HG03175 (cell line): ENCODE data around the gene HSP90AA1.
"Not testable (repeated sequence)": the region's sequence is repeated elsewhere in the genome, so short reads cannot be mapped to it uniquely, and the experiment has no call there.

Experiments
- ATAC-seq: cut with Tn5 transposase; IDR thresholded peaks from one replicate; pipeline ENCODE4 v1.9.1; 2021; ENCODE audit warnings: mild to moderate bottlenecking, moderate library complexity; ENCODE audit not compliant: unreplicated experiment

The HSP90AA1 gene

DNA sequence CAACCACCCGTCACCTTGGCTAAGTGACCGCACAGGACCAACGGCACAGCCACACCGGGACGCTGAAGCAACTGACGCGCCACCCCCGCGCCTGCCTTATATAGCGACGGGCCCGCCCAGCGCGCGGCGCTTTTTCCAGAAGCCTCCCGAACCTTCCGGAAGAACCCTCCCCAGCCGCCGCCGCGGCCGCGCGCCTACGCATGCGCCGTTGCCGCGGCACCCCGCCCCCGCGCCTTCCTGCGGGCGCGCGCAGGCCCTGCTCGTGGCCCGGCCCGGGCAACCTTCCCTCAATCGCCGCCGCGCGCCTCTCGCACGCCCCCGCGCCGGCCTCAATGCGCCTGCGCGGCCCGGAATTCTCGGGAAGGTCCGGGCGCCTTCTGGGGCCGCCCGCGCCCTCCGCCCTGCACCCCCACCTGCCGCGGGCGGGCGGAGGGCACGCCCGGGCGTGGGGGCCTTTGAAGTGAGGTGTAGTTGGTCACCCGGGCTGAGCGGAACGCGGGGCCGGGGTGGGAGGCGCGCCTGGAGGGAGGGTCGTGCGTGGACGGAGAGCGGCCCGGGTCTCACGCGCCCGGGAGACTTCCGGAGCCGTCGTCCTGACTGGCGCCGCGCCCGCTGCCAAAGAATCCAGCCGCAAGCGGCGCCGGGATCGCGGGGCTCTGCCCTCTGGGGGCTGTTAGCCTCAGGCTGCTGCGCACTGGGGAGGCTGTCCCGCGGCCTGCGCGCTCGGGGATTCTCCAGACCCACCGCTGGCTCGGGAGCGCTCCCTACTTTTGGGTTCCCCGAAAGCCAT is at the start of gene HSP90AA1:
TSS of gene HSP90AA1 (minus strand) at position 73 of the 790 bp plus-strand sequence. CDS start 666 bp downstream, outside the sequence.
- peak; percentile 74 for ATAC-seq

DNA sequence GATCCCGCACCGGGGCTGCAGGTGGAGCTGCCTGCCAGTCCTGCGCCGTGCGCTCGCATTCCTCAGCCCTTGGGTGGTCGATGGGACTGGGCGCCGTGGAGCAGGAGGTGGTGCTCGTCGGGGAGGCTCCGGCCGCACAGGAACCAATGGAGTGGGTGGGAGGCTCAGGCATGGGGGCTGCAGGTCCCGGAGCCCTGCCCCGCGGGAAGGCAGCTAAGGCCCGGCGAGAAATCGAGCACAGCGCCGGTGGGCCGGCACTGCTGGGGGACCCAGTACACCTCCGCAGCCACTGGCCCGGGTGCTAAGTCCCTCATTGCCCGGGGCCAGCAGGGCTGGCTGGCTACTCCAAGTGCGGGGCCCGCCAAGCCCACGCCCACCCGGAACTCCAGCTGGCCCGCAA is 48.6 kb upstream of the HSP90AA1 start:
- ATAC-seq, result not testable (repeated sequence)

DNA sequence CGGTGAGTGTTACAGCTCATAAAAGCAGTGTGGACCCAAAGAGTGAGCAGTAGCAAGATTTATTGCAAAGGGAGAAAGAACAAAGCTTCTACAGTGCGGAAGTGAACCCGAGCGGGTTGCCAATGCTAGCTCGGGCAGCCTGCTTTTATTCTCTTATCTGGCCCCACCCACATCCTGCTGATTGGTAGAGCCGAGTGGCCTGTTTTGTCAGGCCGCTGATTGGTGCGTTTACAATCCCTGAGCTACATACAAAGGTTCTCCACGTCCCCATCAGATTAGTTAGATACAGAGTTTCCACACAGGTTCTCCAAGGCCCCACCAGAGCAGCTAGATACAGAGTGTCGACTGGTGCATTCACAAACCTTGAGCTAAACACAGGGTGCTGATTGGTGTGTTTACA is 47.9 kb upstream of the HSP90AA1 start:
- not testable (repeated sequence) for ATAC-seq

DNA sequence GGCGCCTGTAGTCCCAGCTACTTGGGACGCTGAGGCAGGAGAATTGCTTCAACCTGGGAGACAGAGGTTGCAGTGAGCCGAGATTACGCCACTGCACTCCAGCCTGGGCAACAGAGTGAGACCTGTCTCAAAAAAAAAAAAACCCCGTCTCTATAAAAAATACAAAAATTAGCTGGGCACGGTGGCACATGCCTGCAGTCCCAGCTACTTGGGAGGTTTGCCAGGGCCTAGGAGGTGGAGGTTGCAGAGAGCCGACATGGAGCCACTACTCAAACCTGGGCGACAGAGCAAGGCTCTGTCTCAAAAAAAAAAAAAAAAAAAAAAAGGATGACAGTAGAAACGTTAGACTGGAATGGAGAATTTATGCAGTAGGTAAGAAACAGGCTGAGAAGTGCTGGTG is 47.2 kb upstream of the HSP90AA1 start:
- not testable (repeated sequence) for ATAC-seq

DNA sequence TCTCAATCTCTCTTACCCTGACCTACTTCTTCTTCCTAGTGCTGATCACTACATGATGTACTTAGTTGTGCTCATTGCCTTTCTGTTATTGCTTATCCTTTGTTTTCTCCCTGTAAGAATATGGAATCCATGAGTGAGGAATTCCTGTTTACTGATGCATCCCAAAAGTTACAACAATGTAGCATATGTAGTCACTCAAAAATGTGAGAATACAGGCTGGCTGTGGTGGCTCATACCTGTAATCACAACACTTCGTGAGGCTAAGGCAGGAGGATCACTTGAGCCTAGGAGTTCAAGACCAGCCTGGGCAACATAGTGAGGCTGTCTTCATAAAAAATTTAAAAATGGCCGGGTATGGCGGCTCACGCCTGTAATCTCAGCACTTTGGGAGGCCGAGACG is 44.9 kb upstream of the HSP90AA1 start:
- ATAC-seq, result no peak

DNA sequence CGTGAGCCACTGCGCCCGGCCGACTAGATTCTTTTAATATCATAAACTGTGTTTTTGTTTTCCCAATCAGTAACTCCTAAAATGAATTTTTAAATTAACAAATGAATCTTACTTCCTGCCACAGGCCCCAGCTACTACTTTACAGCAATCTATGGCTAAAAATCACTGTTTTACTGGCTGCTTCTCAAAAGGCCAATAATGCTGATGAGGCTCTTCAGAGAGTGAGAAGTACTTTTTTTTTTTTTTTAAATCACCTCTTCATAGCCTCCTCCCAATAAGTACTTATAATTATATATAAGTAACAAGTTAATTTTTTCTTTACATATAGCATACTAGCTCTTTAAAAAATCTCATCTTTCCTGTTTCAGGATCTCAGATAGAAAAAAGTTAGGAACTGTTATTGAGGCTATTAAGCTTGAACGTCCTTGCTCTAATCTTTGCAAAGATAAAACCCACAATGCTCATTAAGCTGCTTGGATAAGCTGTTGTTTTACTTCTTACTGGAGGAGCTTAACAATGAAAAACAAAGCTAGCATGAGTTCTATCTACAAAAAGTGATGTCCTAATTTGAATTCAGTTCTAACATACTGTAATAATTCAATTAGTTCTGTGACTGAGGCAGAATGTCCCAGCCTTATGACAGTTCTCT is 40.1 kb upstream of the HSP90AA1 start:
- no peak for ATAC-seq

DNA sequence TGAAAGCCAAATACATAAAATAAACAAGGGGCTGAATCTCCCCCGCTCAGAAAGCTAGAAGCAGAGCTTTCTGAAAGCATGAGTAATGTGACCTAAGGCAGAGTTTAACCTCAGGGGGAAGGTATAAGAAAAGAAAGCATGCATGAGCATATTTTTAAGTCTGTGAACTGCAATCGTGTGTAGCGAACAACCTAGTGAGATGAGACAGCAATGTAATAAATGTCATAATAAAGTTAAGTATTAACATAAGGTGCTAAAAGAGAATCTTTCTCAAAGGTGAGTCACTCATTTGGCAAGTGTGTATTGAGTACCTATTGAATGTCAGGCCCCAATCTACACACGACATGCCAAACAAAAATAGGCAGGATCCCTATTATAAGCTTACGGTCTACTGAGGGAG is 38.7 kb upstream of the HSP90AA1 start:
- ATAC-seq, result no peak

DNA sequence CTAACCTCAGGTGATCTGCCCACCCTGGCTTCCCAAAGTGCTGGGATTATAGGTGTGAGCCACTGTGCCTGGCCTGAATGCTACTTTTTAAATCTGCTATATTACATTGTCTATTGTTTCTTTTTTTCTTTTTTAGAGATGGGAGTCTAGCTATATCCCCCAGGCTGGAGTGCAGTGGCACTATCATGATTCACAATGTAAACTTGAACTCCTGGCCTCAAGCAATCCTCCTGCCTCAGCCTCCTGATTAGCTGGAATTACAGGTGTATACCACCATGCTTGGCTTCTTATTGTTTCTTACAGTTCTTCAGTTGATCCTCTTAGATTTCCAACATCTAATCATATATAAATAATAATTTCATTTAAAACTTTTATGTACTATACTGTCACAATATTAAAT is 37.6 kb upstream of the HSP90AA1 start:
- ATAC-seq, result no peak

DNA sequence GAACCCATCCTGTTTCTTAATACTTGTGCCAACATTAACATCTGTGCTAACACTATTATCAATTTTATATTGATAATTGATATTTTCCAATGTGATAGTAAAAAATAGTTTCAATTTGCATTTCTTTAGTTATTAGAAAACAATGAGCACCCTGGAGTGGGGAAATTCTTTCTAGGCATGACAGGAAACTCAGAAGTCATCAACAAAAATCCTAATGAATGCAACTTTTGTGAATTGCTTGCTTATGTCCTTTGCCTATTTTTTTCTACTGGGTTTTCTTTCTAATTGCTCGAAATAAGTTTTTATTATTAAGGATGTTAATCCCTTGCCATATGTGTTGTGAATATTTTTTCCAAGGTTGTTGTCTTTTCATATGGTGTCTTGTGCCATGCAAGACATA is 34.7 kb upstream of the HSP90AA1 start:
- ATAC-seq, result no peak

DNA sequence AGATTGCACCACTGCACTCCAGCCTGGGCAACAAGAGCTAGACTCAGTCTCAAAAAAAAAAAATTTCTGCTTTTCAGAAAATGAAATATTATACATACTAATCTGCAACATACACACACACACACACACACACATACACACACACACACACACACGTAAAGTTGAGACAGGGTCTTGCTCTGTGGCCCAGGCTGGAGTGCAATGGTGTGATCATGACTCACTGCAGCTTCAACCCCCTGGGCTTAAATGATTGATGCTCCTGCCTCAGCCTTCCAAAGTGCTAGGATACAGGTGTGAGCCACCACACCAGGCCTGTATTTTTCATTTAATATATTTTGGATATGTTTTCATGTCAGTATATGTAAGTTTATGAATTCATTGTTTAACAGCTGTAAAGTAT is 34.0 kb upstream of the HSP90AA1 start:
- no peak for ATAC-seq

DNA sequence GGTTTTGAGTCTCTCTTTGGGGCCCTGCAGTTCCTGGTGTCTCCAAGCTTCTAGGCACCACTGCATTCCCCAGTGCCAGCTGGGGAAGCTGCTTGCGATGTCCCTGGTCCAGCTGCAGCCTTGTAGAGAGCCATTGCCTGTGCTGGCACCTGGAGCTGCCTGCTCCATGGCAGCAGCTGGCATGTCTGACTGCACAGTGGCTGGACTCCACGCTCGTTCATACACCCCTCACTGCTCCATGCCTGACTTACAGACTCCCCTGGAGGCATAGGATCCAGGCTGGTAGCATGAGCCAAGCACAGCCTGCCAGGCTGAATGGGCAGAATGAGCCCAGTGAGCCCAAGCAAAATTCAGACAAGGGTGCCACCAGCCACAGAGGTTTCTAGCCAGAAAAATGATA is 31.0 kb upstream of the HSP90AA1 start:
- ATAC-seq, result no peak

DNA sequence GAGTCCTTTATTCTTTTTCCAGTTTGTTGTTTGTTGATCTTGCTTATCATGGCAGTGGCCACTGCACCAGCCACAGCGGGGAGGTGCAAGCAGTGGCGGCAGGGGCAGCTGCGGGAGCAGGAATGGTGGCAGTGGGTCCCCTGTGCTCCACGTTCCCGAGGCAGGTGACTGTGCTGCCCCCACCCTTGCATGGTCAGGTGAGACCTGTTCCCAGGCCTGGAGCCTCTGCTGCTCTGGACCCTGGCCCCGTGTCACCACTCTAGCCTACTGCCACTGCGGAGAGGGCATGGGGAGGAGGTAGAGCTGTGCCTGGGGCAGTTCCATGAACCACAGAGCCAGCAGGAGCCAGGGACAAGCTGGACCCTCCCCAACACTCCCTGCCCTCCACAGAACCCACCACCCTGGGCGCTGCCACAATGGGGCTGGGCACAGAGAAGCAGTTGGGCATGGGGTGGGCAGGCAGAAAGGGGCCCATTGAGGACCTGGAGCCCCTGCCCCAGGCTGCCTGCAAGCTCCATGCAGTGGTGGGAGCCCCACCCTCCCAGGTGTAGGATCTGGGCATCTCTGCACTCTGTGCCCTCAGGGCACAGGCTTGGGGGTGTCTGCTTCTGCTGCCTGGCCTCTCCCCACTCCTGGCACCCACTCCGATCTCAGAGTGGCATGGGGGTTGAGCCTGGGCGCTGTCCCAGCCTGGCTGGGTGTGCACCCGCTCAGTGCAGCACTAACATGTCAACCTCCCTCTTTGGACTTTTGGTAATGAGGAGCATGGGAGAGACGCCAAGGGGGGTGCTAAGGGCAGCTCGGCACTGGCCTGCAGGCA is 29.7 kb upstream of the HSP90AA1 start:
- no peak for ATAC-seq

DNA sequence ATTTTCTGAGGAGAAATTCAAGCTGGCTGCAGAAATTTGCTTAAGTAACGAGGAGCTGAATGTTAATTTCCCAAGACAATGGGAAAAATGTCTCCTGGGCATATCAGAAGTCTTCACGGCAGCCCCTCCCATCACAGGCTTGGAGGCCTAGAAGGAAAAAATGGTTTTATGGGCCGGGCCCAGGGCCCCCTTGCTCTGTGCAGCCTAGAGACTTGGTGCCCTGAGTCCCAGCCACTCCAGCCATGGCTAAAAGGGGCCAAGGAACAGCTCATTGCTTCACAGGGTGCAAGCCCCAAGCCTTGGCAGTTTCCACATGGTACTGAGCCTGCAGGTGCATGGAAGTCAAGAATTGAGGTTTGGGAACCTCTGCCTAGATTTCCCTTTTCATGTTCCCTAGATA is 24.3 kb upstream of the HSP90AA1 start:
- ATAC-seq, result no peak

DNA sequence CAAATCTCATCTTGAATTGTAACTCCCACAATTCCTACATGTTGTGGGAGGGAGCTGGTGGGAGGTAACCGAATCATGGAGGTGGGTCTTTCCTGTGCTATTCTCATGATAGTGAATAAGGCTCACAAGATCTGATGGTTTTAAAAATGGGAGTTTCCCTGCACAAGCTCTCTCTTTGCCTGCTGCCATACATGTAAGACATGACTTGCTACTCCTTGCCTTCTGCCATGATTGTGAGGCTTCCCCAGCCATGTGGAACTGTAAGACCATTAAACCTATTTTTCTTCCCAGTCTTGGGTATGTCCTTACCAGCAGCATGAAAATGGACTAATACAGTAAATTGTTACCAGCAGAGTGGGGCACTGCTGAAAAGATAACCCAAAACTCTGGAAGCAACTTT is 22.5 kb upstream of the HSP90AA1 start:
- not testable (repeated sequence) for ATAC-seq

DNA sequence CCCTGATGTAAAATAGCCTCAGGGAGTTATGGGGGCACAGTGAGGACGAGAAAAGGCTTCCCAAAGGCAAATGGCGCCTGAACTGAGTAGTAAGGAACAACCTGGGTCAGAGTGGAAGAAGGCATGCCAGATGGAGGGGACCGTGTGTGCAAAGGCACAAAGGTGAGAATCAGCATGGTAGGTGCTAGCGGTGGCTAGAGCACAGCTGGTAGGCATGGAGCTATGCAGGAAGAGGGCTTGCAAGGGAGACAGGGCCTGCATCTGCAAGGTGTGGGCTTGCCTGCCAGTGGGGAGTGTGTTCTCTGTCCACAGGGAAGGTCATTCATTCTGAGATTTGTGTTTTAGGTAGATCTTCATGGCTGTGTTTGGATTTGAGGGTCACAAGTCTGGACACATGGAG is 18.5 kb upstream of the HSP90AA1 start:
- ATAC-seq, result no peak

DNA sequence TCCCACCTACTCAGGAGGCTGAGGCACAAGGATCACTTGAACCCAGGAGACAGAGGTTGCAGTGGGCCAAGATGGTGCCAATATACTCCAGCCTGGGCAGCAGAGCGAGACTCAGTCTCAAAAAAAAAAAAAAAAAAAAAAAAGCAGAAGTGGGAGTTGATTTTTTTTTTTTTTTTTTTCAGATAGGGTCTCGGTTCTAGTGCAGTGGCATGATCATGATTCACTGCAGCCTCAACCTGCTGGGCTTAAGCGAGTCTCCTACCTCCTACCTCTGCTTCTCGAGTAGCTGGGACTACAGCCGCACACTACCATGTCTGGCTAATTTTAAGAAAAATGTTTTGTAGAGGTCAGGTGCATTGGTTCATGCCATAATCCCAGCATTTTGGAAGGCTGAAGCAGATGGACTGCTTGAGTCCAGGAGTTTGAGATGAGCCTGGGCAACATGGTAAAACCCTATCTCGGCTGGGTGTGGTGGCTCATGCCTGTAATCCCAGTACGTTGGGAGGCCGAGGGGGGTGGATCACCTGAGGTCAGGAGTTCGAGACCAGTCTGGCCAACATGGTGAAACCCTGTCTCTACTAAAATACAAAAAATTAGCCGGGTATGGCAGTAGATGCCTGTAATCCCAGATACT is 16.3 kb upstream of the HSP90AA1 start:
- ATAC-seq, result no peak

DNA sequence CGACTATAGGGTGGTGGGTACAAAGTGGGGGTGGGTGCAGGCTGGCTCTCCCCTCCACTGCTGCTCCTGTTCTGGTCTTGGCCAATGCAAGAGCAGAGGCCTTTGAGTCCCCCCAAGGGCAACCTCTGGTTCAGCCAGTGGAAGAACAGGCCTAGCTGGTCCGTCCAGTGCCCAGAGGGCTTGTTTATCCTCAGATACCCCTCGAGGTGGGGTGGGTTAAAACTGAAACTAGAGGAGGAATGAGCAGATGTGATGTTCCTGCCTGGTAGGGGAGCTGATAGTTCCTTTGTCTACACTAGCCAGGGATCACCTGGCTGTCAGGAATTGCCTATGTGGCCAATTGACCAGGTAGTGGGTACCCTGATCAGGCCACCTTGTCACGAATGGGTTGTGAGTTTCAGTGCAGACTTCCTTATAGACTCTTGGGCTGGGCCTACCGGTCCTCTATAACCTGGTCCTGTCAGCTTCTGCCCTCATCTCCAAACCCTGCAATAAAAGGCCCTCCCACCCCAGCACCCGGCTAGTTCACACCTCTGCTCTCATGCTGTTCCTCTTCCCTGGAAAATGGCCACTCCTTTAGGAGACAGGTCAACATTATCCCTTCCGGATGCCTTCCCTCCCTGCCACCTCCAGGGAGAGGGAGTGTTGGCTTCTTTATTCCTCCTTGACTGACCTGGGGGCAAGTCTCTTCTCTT is 10.7 kb upstream of the HSP90AA1 start:
- no peak for ATAC-seq

DNA sequence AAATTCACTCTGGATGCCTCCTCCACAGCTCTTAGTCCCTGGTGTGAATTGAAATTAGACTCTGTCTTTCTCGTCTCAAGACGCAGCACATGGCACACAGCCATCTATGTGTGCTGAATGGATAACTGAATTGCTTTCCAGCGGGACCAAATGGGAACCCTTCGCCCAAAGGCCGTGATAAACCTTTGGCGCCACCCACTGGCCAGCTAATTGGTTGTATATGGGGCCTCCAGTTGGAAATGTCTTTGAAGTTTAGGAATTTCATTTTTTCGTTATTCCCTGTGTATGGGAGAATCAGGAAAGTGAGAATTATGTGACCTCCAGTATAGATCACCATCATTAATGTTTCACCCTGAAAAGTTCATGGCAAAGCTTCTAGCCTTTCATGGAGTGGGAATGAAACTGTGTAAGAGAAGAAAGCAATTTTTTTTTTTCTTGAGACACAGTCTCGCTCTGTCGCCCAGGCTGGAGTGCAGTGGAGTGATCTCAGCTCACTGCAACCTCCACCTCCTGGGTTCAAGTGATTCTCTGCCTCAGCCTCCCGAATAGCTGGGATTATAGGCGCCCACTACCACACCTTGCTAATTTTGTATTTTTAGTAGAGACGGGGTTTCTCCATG is 9.8 kb upstream of the HSP90AA1 start:
- ATAC-seq, result no peak

DNA sequence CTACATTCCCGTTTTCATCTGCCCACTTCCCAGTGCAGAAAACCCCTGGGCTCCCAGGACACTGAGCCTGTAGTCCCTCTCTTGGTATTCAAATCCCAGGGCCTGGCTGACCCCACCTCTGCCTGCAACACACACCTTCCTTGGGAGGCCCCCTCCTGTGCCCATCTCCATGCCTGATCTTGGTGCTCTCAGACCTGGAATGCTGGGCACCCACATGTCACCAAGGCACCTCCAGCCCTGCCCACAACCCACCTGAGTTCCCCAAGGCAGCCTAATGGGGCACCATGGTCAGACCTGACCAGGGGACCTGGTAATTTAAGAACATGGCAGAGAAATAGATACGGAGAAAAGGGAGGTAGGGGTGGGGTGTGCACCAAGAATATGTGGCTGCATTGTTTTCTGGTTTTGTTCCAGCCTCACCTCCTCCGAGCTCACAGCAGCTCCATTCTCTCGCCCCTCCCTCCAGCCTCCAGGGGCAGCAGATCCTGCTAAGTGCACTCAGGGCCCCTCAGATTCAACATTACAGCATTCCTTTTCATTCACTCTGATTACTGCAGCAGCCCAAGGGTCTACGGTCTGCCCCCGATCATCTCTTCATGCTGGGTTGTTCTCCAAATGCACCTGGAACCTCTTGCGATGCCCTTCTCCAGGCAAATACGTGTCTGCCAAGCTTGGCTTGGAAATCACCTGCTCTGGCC is 9.2 kb upstream of the HSP90AA1 start:
- no peak for ATAC-seq
